Measurements from ENCODE around the gene SIRPA.

Gene SIRPA

DNA sequence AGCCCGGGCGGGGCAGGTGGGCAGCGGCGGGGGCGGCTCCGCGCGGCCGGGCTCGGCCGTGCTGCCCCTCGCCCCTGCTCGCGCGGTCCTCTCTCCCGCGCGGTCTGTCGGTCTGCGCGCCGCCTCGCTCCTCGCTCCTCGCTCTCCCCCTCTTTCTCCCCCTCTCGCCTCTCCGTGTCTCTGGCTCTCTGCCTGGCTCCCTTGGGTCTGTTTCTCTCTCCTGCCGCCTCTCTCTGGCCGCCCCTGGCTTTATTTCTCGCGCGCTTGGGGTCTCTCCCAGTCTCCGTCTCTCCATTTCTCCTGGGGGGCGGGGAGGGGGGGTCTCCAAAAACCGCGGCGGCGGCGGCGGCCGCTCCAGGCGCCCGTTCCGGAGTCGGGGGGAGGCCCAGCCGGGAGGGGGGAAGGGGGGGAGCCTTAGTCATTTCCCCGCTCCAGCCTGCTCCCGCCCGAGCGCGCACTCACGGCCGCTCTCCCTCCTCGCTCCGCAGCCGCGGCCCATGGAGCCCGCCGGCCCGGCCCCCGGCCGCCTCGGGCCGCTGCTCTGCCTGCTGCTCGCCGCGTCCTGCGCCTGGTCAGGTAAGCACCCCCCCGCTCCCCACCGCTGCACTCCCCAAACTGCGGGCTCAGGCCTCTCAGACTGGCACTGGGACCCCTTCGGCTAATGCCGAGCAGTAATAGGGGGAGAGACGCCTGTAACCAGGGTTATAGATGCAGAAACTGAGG, at the start of gene SIRPA:
Gene SIRPA (plus strand): TSS at position 457 of the 723 bp plus-strand sequence. CDS start 41 bp downstream, at position 498.
- DNase-seq (ENCODE audit: low spot score) = peak; percentile 63

DNA sequence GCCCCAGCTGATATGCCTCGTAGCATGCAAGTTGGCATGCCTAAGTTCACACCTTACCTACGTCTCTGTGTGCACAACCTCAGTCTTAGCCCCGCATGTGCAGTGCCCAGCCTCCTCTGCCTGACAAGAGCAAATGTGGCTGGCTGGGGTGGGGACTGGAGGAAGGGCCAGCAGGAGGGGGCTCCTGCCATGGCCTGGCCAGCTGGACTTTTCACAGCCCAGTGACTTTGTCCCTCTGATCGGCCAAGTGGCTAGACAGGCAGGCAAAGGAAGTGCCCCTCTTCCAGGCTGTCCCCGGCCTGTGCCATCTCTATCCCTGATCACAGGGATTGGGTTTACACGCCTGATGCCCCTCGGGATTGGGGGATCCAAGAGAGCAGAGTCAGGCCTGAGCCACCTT, 49.5 kb upstream of the SIRPA start:
- no peak for DNase-seq (ENCODE audit: low spot score)

GRCh38 chr20:1846341-1846740, 48.9 kb upstream of the SIRPA start:
- DNase-seq (ENCODE audit: low spot score) = no peak

DNA sequence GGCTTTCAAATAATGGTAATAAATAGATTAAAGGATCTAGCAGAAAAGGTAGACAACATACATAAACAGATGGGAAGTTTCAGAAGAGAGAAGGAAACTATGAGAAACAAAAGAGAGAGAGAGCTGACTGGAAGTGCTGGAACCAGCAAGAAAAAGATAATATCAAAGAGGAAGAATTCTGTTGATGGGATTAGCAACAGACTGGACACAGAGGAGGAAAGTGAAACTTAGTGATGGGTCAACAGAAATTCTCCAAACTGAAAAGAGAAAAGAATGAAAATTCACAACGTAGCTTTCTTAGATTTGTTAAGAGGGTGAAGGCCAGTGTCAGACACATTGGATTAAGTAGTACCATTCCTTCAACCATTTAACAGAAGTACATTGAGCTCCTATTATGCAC, 48.3 kb upstream of the SIRPA start:
- DNase-seq (ENCODE audit: low spot score) = no peak

DNA sequence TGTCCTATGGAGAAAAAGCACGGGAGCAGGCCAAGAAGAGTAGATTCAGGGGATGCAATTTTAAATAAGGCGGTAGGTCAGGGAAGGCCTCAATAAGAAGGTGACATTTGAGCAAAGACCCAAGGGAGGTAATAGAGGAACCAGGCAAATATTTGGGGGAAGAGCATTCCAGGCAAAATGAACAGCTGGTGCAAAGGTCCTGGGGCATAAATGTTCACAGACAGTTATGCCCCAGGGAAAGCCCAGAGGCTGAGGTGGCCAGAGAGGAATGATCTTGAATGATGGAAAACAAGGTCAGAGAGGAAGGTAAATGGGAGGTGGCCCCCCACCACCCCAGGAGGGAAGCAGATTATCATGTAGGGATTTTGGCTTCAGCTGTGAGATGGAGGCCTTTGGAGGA, 47.4 kb upstream of the SIRPA start:
- no peak for DNase-seq (ENCODE audit: low spot score)

- no peak for DNase-seq (ENCODE audit: low spot score)
Measured at GRCh38 chr20:1848373-1848772, 46.8 kb upstream of the SIRPA start.

DNA sequence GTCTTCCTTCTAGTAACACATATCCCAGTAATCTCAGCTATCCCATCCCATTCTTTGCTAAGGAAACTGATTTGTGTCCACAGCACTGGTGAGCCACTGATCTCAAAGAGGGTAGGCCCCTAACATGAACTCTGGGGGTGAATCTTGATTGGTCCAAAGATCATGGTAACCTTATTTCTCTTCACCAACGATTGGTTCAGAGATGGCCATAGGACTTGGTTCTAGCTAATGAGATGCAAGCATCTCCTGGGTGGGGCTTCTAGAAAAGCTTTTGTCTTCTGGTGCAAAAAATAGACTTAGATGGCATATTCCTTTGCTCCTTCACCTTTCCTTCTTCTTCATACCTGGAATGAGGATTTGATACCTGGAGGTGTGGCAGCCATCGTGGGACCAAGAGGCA, 43.8 kb upstream of the SIRPA start:
- DNase-seq (ENCODE audit: low spot score) = no peak

- DNase-seq (ENCODE audit: low spot score) = no peak
Measured at GRCh38 chr20:1853473-1853872, 41.7 kb upstream of the SIRPA start.

GRCh38 chr20:1854246-1854645, 41.0 kb upstream of the SIRPA start:
- no peak for DNase-seq (ENCODE audit: low spot score)

DNA sequence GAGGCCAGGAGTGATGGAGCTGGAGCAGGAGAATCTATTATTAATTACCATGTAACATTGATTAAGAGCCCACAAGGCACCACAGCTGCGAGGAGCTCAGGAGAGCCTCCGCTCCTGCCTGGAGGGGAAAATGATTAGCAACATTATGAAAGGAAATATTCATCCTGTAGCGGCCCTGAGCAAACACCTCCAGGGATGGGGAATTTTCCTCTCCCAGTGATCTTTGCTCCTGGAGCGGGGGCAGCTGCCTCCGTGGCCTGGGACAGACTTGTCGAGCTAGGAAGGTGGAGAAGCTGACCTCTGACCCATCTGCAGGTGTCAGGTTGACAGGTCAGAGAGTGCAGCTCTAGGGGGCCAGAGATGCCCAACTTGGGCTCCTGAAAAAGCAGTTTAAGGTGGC, 40.1 kb upstream of the SIRPA start:
- DNase-seq (ENCODE audit: low spot score) = no peak

DNA sequence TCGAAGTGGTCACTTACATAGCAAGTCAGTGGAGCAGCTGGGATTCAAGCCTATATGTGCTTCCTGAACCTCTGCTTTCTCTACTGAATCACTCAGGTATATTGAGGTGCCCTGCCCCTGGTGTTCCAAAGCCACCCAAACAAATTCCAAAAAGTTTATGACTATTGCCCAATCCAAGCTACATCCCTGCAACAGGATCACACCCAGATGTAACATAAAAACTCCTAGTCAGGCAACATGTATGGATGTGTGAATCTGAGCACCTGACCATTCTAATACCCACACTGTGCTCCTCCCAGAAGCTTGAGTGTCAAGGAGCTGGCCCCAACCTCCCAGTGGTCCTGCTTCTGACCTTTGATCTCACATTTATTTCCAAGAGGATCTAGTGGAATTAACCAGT, 39.5 kb upstream of the SIRPA start:
- no peak for DNase-seq (ENCODE audit: low spot score)

DNA sequence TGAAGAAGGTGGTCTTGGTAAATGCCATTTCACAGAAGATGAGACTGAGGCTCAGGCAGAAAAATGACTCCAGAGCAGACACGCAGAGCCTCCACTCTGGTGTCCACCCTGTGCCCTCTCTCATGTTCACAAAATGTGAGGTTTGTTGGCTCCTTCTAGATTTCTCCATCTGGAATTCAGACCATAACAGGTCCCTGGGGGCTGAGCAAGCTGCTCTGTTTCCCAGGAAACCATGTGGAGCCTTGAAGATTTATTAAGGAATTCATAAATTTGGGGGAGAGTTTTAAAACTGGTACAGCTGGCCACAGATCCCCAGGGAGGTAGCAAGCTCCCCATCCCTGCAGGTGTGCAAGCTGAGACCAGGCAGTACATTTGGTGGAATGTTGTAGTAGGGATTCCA, 38.8 kb upstream of the SIRPA start:
- no peak for DNase-seq (ENCODE audit: low spot score)

DNA sequence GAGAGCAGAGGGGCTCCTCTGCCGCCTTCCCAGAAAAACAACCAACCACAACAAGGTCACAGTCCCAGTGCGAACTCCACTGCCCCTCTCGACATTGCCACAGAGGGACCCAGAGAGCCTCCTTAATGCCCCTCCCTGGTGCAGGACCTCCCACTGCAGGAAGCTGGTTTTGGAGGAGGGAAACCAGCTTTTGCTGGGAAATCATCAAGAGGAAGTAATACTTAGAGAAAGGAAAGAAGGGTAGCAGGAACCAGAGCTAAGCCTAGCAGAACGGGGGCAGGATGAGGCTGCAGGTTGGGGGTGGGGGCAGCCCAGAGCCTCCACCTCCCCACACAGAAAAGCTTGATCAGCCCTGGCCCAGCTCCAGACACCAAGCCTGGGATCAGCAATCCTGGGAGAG, 37.7 kb upstream of the SIRPA start:
- DNase-seq (ENCODE audit: low spot score) = no peak

DNA sequence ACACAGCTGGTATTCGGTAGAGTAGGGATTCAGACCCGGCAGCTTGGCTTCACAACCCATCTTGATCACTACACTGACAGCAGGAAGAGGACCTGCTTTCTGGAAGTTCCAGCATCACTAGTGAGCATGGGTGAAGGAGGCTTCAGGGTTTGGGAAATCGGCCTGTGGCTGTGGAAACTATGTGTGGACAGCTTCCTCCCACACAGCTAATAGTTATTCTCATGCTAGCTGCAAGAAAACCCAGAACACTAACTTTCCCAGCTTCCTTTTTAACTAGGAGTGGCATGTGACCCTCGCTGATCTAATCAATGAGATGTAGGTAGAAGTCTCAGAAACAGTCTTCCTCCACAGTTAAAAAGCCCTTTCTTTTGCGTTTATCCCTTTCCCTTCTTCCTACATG, 36.3 kb upstream of the SIRPA start:
- DNase-seq (ENCODE audit: low spot score) = no peak

DNA sequence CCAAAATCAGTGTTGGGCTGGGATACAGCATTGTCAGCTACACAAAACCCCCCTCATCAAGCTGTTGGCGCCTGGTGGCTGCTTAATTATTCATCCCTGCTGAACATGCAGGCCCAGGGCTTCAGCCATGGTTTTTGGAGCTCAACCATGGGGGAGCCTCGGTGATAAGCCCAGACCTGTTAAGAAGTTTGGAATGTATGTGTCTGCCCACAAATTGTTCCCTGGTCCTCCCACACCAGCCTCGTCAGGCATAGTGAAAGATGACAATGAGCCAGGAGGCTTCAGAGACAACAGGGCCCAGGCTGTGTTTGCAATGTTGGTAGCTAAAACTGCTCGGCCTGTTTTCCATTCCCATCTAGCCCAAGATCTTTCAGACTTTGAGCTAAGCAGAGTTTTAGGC, 34.8 kb upstream of the SIRPA start:
- no peak for DNase-seq (ENCODE audit: low spot score)

GRCh38 chr20:1861347-1861976, 33.7 kb upstream of the SIRPA start:
- DNase-seq (ENCODE audit: low spot score) = no peak

- DNase-seq (ENCODE audit: low spot score) = no peak
Measured at GRCh38 chr20:1861996-1862662, 33.1 kb upstream of the SIRPA start.

DNA sequence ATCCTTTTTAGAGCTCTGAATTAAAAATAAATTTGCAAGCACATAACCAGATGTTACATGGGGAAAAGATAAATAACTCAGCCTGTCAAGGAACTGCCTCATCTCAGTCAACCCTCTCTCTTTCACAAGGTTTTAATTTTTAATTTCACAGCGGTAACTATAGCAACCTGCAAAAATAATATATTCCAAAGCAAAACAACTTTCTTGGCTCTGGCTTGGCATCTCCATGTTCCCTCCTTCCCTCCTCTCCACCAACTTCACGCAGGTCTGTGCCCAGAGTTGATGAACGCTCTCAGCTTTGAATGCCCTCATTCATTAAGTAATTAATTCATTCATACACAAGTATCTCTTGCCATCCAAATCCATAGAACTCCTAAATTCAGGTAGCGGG, 32.5 kb upstream of the SIRPA start:
- DNase-seq (ENCODE audit: low spot score) = no peak

DNA sequence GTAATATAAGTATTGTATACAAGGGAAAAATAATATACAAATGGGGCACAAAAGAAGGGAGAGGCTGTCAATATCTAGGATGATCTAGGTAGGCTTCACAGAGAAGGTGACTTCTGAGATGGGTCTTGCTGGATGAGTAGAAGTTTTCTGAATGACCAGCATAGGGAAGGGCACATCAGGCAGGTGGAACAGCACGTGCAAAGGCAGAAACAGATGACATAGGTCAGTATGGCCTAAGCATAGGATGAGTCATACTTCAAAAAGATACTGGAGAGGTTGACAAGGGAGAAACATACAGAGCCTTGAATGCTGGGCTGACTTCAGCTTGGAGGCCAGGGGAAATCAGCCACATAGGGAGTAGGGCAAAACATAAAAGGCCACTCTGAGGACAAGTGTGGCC, 31.9 kb upstream of the SIRPA start:
- peak; percentile 29 for DNase-seq (ENCODE audit: low spot score)

DNA sequence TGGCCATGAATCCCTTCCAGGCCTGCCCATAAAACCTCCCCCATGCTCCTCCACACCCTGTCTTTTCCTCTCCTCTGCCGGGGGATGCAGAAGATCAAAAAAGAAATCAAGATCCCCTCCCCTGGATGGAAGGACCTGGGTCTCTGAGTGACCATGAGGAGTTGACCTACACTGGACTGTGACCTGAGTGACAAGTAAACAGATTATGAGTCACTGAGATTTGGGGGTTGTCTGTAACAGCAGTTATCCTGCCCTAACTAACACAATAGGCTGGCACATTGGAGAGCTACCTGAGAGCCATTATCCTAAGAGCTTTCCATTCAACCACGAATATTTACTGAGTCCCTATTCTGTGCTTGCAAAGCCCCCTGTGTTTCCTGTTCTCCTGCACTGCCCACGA, 28.4 kb upstream of the SIRPA start:
- no peak for DNase-seq (ENCODE audit: low spot score)

GRCh38 chr20:1867495-1868260, 27.5 kb upstream of the SIRPA start:
- DNase-seq (ENCODE audit: low spot score) = no peak

DNA sequence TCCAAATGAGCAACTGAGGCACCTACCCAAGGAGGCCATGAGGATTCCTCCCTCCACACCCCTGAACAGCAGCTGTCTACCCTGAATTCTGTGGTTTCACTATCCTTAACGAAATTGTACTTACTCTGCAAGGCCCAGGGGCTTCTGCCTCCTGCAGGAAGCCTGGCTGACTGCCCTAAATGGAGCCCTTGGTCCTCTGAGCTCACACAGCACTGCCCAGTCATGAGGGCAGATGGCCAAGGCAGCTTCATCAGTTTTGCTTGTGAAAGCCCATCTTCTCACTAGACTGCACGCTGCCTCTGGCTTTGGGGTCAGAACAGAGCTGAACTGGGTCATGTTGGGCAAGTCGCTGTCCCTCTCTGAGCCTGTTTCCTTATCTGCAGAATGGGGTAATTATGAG, 26.4 kb upstream of the SIRPA start:
- DNase-seq (ENCODE audit: low spot score) = no peak

GRCh38 chr20:1870323-1870722, 24.9 kb upstream of the SIRPA start:
- no peak for DNase-seq (ENCODE audit: low spot score)
